G401 (cell line): ENCODE results near the gene CPA1. TPM values are rescaled to one million over a fixed set of nuclear protein-coding genes. Genes with fewer than 3 reads are reported as not detected.

ENCODE experiments used
- DNase-seq: peaks from one replicate; pipeline ENCODE4 v3.0.0-alpha.2; 2015; ENCODE audit warnings: low spot score
- in situ Hi-C: cut with HindIII; loops from 2 replicates; pipeline ENCODE4 v1.10.0; 2016; ENCODE audit warnings: low sequenced_read_pairs, mixed read lengths
- total RNA-seq: library from RNA; depleted of rRNA; stranded (reverse); fragments of >200 nt; shearing (Covaris generic); gene quantifications from 2 replicates; pipeline ENCODE4 v1.2.3, GENCODE V29; 2014

The CPA1 gene
- total RNA-seq, 1 experiment from 2014 or later: not detected

DNA sequence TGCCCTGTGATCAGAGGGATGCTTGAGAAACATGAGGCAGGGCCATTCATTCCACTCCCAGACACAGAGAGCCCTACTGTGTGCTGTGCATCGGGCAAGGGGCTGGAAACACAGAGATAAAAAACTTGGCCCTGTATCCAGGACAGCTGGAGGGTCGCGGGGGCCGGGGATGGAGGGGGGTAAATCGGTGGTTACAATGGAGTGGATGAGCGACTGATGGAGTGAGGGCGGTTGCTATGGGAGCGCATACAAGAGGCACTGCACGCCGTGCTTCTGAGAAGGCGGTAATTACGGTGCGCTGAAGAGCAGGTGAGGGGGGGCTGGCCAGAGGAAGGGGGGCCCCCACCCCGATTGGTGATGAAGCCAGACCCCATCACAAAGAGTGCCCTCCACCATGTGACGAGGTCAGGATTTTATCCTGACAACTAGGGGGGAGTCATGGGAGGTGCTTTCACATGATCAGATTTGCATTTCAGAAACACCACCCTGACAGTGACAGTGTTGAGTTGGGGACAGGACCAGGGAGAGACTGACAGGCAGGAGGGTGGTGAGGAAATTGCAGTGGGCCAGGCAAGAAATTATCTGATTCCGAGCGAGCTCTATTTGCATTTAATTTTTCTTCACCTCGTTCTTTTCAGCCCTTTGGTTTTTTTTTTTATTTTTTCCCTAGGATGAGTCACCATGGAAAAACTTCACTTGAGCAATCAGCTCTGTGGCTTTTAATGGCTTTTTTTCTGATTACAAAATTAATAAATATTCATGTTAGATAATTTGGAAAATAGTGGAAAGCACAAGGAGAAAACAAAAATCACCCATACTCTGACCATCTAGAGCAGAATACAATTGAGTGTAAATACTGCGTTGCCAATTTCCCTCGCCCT lies 27.9 kb upstream of the CPA1 start:
- in situ Hi-C loops: no loop called here

DNA sequence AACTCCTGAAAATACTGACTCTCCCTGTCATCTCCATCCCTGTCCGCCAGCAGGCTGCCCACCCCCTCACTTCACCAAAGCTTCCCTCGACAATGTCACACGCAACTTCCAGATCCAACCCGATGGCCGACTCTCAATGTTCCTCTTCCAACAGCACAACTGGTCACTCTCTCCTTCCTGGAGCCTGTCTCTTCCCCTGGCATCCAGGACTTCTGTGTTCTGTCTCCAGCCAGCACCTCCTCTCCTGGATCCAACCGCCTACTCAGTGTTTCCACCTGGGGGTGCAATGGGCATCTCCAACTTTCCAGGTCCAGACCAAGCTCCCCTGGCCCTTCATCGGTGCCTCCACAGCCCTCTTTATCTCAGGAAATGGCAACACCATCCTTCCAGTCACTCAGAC lies 27.1 kb upstream of the CPA1 start:
- in situ Hi-C loops: no loop called here
- DNase-seq: no peak

More for the DNA sequence above, 27.9 kb upstream of the CPA1 start:
- no peak for DNase-seq

DNA sequence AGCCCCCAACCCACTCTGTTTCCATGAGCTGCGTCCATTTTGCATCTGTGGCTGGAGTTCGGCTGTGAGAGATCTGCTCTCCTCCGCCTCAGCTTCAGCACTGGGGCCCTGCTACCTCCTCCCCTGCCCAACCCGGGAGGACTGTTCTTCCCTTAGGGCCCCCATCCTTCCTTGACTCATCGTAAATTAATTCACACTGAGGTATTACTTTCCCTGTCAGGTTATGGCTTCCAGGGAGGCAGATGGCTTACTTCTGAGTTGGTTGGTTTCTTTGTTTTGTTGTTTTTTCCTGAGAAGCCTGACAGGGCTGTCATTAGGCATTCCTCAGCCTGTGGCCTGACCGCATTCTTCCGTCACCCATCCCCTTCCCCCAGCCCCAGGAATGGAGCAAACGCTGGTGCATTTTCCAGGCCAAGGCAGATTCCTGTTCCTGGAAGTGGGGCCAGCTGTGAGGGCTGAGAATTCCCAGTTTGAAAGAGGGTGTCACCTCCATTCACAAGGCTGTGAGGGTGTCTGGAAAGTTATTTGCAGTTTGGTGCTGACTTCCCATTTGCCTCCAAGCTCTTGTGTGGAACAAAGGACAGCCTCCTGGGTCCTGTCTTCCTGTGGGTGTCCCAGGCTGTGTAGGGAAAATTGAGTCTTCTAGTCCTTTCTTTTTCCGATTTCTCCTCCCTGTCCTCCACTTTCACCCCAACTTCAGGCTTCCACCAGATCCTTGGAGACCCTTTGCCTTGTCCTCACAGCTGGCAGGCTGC lies 24.0 kb upstream of the CPA1 start:
- in situ Hi-C loops: no loop called here
- no peak for DNase-seq

DNA sequence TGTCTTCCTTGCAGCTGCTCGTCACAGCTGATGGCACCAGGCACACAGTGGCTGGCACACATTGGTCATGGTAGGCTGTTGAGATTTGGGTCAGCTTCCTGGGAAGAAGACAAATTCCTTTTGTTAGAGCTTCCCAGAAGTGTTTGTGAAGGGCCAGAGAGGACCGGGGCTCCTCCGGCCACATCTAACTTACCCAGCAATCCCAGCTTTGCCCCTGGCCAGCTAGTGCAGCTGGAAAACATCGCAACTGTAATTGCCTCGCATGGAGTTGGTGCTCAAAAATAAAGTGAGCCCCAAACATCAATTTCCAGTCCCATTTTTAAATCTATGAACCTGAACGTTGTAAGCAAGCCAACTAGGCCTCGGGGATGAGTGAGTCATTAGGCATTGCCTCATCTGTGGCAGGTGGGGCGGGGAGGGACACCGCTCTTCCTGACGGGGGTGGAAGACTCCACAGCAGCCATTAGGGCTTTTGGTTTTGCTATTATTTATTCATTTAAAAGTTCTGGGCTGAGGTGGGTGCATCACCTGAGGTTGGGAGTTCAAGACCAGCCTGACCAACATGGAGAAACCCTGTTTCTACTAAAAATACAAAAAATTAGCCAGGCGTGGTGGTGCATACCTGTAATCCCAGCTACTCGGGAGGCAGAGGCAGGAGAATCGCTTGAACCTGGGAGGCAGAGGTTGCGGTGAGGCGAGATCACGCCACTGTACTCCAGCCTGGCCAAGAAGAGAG lies 23.2 kb upstream of the CPA1 start:
- in situ Hi-C loops: no loop called here
- no peak for DNase-seq

DNA sequence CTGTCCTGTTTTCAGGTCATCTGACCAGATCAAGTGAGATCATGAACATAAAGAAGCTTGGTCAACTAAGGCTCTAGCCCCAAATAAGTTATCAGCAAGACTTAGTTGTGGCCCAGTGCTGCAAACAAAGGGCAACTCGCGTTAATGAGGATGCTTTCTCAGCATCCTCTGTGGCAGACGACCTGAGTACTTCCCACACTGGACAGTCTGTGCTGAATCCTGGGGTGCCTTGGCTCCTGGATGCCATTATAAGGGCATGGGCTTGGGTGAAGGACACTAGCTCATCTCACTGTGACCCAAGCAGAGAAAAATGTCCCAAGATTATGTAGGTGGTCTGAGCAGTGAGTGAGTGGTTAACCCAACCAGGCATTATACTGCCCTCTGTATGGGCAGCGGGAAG lies 21.8 kb upstream of the CPA1 start:
- in situ Hi-C loops: no loop called here
- no peak for DNase-seq

DNA sequence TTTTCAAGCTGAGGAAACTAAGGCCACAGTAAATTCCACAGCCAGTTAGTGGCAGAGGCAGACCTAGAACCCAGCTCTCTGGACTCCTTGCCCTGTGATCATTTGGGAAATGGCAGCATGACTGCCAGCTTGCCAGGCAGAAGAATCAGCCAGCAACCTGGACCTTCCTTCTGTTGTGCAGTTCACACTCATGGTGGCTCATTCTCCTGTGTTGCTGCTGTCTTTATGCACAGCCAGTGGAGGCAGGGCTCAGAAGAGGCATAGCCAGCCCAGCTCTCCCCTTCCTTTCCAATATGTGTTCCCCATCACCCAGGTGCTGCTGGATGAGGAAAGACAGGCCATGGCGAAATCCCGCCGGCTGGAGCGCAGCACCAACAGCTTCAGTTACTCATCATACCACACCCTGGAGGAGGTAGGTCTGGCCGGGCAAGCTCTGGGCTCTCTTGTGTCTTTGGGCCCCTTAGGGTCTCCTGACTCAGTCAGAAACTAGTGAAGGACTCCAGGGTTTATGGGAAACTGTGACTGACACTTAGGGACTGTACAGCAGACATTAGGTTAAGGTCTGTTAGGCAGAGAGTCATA lies 20.9 kb upstream of the CPA1 start:
- no peak for DNase-seq

DNA sequence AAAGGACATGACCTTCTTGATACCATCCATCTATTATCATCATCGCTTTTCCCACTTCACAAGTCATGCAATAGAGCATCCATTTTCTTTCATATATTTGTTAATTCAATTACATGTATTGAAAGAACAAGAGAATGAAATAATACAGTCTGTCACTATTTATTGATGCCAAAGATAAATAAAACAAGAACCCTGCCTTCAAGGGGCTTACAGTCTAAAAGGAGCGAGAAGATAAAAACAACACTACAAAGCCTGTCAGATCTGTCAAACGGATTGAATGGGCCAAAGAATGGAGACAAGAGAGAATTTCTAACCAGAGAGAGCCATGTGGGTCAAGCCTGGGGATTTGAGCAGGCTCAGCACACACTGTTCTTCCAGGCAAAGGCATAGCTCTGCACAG lies 19.8 kb upstream of the CPA1 start:
- in situ Hi-C loops: no loop called here
- no peak for DNase-seq

More for the DNA sequence above, 20.9 kb upstream of the CPA1 start:
- in situ Hi-C loops: no loop called here

DNA sequence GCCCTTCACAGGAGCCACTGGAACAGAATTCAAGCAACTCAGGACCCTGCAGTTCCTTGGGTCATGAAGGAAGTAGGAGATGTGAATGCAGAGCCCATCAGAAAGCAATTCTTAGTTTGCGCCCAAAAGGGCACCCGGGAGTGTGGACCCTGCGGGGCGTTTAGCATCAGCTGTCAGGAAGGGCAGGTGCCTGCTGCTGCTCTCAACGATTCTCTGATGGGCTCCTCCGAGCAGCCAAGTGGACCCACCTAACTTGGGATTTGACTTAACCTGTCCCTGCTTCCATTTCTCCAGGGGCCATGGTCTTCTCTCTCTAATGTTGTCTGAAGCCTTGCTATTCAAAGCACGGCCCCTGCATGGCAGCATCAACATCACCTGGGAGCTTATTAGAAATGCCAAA lies 18.6 kb upstream of the CPA1 start:
- no peak for DNase-seq
- in situ Hi-C loops: no loop called here

DNA sequence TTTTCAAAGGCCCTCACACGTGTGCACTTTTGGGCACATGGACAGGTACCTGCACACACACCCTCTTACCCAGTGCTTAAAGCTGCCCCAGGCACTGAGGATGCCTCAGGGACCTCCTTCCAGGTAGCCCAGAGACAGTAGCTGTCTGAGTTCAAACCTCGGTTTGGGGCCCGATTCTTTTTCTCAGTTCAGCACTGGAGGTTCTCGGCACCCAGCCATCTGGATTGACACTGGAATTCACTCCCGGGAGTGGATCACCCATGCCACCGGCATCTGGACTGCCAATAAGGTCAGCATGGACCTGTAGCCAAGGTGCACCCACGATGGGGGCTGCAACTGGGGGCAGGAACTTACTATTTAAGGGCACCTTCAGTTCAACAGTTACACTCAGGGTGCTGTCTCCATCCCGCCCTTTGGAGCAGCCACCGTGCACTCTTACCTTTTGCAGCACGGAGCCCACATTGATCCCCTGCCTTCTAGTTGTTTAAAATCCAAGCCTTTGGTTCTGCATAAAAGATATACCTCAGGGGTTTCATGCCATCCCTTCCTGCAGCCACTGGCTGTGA lies 18.0 kb upstream of the CPA1 start:
- in situ Hi-C loops: no loop called here
- DNase-seq: no peak

DNA sequence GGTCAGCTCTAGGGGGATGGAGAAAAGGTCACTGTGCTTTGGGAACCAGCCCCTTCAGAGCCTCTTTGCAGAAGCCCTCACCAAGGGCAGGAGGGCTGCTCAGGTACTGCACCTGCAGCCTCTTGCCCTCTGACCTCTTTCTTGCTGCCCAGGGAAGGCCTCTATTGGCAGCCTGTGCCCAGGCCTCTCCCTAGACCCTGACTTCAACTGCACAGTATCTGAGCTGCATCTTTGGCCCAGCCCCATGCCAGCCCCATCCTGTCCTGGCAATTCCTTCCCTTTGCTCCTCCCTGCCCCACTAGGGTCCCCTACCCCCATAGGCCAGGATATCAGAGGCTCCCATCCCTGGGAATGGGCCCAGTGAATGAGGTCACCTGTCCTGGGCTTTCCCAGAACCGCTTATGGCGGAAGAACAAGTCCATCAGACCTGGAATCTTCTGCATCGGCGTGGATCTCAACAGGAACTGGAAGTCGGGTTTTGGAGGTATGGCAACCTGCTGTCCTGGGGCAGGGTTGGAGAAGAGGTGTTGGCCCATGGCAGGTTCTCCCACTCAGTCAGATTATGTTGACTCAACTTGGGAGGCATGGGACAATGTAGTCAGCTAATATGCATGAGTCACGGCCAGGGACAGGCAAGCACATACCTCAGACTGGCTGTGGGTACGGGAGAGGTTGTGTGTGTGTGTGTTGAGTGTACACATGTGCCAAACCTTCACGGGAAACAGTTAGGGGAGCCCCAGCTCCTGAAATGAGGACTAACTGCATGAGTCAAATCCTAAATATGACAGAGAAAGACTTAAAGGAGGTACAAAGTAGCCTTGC lies 17.1 kb upstream of the CPA1 start:
- no peak for DNase-seq

DNA sequence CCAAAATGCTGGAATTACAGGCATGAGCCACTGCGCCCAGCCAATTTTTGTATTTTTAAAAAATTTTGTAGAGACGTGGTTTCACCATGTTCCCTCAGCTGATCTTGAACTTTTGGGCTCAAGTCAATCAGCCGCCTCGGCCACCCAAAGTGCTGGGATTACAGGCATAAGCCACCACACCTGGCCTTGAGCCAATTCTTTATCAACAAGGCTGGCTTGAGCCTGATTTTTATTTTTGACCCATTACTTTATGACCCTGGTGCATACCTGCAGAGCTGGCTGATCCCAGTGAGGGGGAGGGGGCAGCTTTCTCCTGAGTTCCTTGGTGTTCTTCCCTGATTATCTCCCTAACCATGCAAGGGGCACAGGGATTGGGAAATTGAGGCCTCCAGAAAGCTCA lies 15.8 kb upstream of the CPA1 start:
- no peak for DNase-seq
- in situ Hi-C loops: no loop called here

More for the DNA sequence above, 17.1 kb upstream of the CPA1 start:
- in situ Hi-C loops: no loop called here

DNA sequence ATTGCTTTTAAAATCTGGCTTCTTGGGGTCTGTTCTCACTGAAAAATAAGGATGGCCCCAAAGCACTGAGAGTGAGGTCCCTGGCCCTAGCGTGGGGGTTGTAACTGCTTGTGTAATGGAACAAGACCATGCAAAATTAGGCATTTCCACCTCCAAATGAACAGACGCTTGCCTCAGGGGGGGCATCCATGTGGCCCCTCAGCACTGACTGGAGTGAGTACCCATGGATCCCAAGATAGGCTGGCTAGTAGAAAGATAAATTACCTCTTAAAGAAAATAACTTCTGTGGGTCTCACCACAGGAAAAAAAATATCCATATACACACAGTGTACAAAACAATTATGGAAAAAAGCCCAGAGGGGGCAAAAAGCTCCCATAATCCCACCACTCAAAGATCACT lies 15.2 kb upstream of the CPA1 start:
- in situ Hi-C loops: no loop called here

DNA sequence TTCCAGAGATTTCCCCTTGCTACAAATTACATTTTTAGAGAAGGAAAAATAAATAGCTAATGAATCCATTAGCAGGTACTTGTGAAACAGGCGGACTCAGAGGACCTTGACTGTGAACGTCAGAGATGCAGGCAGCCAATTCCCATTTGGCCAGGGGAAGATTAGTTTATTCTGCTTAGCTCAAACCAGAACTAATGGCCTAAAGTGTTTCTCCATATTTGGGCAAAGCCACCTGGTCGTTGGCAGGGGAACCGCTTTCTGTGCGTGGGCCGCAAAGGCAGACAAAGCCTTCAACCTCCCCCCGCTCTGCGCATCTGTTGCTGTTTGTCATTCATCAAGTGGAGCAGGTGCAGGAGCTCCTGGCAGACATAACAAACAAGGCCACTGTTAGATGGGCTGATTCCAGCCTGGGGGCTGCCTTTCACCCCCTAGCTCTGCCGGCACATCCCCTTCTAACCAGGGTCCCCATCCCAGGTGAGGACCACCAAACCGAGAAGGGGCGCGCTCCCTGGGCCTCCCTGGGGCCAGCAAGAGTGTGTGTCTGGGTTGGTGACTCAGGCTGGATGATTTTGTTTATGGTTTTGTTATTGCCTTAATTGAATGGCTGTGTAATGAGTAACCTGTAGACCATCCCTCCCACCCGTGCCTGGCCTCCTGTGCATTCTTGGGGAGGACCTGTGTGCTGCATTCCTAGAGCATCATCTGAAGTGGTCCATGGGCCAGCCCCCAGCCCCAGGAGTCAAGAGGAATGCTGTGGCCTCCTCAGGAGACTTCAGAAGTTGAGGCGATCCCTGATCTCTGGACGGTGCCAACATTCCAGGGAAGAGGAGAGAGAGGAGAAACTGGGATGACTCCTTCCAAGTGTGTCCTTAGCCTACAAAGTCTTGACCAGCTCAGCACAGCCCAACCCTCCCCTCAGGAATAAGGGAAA lies 14.5 kb upstream of the CPA1 start:
- peak; percentile 75 for DNase-seq
- in situ Hi-C loops: no loop called here

More for the DNA sequence above, 15.2 kb upstream of the CPA1 start:
- no peak for DNase-seq

DNA sequence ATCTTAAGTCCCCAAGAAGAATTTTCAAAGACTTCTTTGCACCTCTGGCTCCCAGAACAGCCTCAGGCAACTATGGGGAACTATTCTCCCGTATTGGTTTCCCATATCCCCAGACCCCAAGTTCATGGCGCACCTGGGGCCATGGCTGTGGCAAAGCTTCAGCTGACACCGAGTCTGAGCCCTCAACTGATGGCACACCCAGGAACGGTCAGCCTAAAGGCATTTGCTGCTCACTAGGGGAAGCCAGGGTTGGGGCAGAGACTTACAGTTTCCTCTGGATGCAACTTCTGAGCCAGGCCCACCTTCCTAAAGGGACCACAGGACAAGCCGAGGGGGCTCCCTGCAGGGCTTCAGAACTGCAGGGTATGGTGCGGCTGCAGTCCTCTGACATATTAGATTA lies 13.7 kb upstream of the CPA1 start:
- in situ Hi-C loops: no loop called here
- DNase-seq: no peak

DNA sequence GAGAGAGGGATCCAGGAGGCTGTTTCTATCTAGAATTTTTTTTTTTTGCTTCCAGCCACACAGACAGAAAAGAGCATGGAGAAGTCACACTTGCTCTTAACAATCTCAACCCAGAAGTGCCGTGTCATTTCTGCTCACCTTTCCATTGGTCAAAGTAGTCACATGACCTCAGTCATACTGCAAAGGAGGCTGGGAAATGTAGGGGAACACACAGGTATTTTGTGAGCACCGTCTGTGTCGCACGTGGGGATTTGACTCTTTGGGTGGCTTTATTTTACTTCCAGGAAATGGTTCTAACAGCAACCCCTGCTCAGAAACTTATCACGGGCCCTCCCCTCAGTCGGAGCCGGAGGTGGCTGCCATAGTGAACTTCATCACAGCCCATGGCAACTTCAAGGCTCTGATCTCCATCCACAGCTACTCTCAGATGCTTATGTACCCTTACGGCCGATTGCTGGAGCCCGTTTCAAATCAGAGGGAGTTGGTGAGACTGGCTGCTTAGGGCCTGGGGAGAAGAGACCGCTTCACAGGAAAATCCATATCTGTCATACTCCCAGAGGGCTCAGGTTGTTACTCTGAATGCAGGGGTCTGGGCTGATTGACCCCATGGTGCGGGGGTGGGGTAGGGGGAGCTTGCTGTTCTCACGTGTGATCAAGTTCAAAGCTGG lies 13.1 kb upstream of the CPA1 start:
- in situ Hi-C loops: no loop called here
- no peak for DNase-seq

DNA sequence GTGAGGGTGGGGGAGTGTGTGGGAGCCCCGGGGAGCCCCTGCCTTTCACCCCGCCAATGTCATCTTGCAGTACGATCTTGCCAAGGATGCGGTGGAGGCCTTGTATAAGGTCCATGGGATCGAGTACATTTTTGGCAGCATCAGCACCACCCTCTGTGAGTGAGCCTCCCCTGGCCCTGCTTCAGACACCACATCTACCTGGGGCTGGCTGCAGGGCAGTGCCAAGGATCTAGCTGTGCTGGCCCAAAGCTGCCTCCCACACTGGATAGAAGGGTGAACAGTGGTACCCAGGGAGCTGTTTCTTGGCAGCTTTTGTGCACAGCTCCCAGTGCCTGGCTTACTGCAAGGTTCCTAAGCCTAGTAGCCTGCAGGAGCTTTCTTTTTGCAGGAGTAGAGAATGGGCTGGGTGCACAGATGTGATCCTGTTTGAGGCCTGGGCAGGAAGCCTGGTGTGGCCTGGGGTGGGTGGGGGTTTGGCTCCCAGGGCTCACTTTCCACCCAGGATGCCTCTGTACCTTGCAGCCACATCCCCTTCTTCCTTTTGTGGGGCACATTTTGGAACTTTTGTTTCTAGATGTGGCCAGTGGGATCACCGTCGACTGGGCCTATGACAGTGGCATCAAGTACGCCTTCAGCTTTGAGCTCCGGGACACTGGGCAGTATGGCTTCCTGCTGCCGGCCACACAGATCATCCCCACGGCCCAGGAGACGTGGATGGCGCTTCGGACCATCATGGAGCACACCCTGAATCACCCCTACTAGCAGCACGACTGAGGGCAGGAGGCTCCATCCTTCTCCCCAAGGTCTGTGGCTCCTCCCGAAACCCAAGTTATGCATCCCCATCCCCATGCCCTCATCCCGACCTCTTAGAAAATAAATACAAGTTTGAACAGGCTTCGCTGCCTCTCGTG lies 12.2 kb upstream of the CPA1 start:
- in situ Hi-C loops: no loop called here
- no peak for DNase-seq
